GM13976 (cell line): ENCODE data around the gene SLU7.

ENCODE experiments used
- DNase-seq: peaks from one replicate; pipeline ENCODE4 v3.0.0; 2012; ENCODE audit warnings: low spot score
- in situ Hi-C: fragments of 300-500 bp; cut with MboI; formaldehyde crosslinking; loops from one replicate; pipeline ENCODE4 v1.12.0; 2022; ENCODE audit warnings: low sequenced_read_pairs, mixed read lengths, inconsistent platforms; ENCODE audit not compliant: unreplicated experiment
- TF ChIP-seq, protein P1 (sequence below): IDR thresholded peaks from 2 replicates; pipeline ENCODE4 v1.5.1; 2012; ENCODE audit warnings: borderline replicate concordance, mild to moderate bottlenecking; ENCODE audit not compliant: insufficient read depth; ENCODE audit errors: extremely low read depth, missing control alignments, control extremely low read depth

The SLU7 gene

DNA sequence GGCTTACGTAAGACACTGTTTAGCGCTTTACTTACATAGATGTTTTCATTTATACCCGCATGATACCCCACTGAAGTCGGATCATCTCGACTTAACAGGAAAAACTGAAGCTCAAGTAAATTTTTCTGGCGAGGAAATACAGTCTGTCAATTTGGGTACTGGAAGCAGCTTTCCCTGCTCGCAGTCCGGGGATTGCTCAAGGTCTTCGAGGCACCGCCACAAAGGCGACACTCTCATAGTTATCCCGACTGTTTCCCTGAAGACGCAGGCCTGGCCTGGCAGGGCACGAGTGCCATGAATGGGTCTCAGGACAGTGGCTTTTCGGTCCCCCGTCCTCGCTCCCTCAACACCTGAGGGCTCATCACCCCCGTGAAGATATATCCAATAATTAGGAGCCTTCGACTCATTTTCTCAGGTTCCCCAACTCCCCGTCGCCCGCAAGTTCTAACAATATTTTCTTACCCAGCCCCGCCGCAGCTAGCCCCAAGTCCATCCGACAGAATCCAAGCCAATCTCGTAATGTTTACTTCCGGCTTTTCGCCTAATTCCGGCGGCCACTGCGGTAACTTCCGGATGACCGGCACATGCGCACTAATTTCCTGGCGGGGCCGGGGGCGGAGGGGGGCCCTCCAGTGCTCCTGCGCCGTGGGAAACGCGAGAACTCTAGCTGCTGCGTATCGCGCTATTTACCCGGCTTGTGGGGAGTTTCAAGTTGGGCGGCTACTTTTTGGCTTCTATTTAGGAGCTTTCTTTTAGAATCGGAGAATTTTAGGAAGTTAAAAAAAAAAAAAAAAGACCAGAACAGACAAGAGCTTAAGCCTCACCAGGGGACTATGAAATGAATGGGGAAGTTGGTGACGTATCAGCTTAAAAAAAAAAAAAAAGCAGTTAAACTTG lies at the start of gene SLU7:
Gene SLU7, minus strand, starts transcription at position 521 of the 897 bp plus-strand sequence. CDS start 3,787 bp downstream, outside the sequence.
- in situ Hi-C loops = no loop called here
- TF ChIP-seq, protein P1, sequence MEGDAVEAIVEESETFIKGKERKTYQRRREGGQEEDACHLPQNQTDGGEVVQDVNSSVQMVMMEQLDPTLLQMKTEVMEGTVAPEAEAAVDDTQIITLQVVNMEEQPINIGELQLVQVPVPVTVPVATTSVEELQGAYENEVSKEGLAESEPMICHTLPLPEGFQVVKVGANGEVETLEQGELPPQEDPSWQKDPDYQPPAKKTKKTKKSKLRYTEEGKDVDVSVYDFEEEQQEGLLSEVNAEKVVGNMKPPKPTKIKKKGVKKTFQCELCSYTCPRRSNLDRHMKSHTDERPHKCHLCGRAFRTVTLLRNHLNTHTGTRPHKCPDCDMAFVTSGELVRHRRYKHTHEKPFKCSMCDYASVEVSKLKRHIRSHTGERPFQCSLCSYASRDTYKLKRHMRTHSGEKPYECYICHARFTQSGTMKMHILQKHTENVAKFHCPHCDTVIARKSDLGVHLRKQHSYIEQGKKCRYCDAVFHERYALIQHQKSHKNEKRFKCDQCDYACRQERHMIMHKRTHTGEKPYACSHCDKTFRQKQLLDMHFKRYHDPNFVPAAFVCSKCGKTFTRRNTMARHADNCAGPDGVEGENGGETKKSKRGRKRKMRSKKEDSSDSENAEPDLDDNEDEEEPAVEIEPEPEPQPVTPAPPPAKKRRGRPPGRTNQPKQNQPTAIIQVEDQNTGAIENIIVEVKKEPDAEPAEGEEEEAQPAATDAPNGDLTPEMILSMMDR = no peak

DNA sequence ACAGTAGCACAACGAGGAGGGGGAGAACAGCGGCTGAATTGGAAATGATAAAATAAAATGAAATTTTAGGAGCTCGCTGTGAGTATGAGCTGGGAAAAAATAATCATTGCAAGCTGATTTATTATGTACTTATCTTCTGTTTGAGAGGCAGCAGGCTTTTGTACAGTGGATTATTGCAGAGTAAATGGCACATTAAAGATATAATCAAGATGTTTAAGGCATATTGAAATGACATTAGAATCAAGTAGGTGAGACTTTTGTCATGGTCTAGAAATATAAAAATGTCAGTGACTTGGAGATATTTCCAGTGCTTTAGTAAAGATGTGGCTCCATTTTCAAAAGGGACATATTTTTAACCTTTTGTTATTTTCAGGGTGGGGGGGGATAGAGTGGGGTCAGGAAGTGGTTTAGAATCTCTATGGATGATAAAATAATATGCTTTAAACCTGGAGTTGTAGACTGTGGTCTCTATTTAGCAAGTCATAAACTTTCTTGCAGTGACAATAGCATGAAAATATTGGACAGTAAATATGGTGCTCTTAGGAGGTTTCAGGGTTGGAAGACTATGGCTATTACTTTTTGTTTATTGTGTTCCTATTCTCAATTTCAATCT lies 49.6 kb upstream of the SLU7 start:
- in situ Hi-C loops = no loop called here
- no peak for DNase-seq

More for the DNA sequence above, at the start of gene SLU7:
- DNase-seq = peak; percentile 91

DNA sequence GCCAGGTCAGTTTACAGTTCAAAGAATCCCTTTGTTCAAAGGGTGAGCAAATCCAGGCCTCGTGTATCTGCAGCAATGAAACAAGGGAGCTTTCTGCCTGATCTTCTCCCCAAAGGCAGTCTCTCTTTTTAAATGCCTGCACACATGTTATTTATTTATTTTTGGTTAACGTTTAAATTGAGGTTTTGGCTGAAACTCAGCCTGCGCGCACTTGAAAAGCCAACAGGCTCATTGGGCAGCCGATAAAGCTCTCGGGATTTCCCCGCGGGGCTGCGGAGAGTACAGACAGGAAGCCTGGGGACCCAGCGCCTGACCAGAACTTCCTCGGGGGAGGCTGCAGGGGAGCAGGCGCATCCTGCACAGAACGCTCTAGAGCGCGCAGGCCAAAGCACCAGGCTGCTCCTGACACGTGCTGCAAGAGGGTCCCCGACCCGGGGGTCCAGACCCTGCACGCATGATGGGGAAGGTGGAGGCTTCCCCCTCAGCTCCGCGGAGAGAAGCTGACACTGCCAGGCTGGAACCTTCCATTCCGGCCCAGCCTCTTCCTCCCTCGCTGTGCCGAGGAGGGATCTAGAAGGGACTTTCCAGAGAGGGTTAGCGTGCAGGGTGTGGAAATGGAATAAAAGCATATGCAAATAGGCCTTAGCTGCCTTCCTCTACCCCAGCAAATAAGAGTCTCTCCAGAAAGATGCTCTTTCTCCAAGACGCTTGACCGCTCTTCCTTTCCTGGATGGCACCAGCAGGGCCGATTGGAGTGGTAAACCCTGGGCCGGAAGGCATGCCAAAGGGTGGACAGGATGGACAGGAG lies 48.9 kb upstream of the SLU7 start:
- TF ChIP-seq, protein P1 = no peak
- DNase-seq = peak; percentile 81
- in situ Hi-C loops = no loop called here

More for the DNA sequence above, 49.6 kb upstream of the SLU7 start:
- TF ChIP-seq, protein P1 = no peak

DNA sequence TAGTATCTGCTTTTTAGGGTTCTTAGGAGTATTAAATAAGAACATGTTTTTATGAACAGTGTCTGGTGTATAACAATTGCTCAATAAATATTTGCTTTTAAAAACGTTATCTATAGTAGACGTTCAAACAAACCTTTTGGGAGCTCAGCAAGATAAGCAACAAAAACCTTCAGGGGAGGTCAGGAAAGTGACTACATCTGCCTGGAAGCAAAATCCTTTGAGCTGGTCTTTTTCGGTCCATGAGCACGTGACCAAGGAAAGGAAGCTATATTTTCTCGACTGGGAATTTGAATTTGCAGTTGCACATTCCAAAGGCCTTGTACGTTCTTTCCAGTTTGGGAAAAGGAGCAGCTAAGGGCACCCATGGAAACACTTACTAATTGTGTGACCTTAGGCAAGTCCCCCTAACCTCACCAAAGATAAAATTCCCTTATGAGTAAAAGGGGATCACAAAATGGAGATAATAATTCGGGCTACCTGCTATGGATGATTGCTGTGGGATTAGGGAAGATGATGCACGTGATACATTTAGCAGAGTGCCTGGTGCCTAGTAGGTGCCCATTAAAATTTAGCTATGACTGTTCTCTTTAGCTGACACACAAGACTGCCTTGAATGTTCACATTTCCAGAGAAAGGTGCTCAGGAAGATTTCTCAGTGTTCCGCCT lies 48.1 kb upstream of the SLU7 start:
- in situ Hi-C loops = no loop called here
- TF ChIP-seq, protein P1 = no peak

DNA sequence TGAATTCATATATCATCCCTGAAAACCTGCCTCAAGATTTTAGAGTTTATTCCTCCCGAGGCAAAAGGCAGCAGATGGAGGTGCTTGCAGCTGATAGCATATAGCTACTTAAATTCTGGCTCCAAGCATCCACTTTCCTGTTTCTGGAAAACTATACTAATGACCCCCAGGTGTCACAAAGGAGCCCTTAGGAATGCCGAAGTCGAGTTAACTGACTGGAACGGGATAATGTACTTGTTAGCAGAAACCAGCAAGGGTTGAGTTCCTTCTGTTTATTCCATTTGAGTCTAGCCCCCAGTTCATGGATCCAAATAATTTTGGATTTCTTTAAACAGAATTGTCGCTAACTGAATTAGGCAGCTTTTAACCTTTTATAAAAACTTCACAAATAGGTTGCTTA lies 47.2 kb upstream of the SLU7 start:
- no peak for DNase-seq
- TF ChIP-seq, protein P1 = no peak
- in situ Hi-C loops = no loop called here

More for the DNA sequence above, 48.1 kb upstream of the SLU7 start:
- DNase-seq = no peak

DNA sequence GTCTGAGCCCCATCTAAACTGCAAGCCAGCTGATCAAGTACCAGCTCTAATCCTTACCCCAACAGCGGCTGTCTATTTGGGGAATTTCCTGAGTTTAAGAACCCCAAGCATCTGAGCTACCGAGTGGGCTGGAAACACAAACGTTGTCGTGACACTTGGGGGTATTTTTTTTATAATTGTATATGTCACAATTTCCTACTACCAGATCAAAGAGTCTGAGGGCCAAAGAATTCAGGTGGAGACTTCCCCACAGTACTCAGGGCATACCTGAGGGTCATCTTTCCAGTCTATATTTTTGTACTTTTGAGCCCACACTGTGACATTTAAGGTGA lies 45.6 kb upstream of the SLU7 start:
- no peak for DNase-seq
- TF ChIP-seq, protein P1 = no peak
- in situ Hi-C loops = no loop called here
